VCaP (cell line): ENCODE data around the gene TMEM59.
"Not testable (repeated sequence)": the region's sequence is repeated elsewhere in the genome, so short reads cannot be mapped to it uniquely, and the experiment has no call there.

Experiments
- H3K27ac ChIP-seq: fragments of 450-650 bp; 2 replicates; pipeline ENCODE4 v1.5.1; 2017
- TF ChIP-seq, protein P1 (sequence below): fragments of 450-650 bp; conservative IDR thresholded peaks from 2 replicates; pipeline ENCODE4 v1.5.1; 2017; ENCODE audit warnings: mild to moderate bottlenecking, moderate library complexity

TMEM59 gene

GRCh38 chr1:53999920-54000319 lies 53.1 kb downstream of the TMEM59 start:
- no peak overlapping the region for H3K27ac ChIP-seq
- TF ChIP-seq, protein P1, sequence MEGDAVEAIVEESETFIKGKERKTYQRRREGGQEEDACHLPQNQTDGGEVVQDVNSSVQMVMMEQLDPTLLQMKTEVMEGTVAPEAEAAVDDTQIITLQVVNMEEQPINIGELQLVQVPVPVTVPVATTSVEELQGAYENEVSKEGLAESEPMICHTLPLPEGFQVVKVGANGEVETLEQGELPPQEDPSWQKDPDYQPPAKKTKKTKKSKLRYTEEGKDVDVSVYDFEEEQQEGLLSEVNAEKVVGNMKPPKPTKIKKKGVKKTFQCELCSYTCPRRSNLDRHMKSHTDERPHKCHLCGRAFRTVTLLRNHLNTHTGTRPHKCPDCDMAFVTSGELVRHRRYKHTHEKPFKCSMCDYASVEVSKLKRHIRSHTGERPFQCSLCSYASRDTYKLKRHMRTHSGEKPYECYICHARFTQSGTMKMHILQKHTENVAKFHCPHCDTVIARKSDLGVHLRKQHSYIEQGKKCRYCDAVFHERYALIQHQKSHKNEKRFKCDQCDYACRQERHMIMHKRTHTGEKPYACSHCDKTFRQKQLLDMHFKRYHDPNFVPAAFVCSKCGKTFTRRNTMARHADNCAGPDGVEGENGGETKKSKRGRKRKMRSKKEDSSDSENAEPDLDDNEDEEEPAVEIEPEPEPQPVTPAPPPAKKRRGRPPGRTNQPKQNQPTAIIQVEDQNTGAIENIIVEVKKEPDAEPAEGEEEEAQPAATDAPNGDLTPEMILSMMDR = no peak

- TF ChIP-seq, protein P1 = no peak
- H3K27ac ChIP-seq = no peak overlapping the region
These were observed 54.8 kb downstream of the TMEM59 start for GRCh38 chr1:53998223-53998622.

DNA sequence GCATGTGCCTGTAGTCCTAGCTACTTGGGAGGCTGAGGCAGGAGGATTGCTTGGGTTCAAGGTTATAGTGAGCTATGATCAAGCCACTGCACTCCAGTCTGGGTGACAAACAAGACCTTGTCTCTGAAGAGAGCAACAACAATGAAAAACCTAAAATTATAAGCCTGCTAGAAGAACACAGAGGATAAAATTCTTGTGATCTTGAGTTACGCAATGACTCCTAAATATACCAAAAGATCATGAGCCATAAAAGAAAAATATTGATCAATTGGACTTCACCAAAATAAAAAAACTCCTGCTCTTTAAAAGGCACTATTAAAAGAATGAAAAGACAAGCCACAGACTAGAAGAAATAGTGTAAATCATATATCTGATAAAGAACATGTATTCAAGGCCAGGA lies 57.3 kb downstream of the TMEM59 start:
- H3K27ac ChIP-seq = no peak overlapping the region
- TF ChIP-seq, protein P1 = no peak

DNA sequence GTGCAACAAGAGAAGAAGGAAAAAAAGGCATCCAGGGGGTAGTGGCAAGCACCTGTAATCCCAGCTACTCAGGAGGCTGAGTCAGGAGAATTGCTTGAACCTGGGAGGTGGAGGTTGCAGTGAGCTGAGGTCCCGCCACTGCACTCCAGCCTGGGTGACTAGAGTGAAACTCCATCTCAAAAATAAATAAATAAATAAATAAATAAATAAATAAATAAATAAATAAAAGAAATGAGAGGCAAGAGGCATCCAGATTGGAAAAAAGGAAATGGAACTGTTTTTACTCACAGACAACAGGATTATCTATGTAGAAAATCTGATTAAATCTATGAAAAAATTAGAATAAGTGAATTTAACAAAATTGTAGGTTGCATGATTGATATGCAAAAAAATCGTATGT lies 58.5 kb downstream of the TMEM59 start:
- not testable (repeated sequence) for H3K27ac ChIP-seq

DNA sequence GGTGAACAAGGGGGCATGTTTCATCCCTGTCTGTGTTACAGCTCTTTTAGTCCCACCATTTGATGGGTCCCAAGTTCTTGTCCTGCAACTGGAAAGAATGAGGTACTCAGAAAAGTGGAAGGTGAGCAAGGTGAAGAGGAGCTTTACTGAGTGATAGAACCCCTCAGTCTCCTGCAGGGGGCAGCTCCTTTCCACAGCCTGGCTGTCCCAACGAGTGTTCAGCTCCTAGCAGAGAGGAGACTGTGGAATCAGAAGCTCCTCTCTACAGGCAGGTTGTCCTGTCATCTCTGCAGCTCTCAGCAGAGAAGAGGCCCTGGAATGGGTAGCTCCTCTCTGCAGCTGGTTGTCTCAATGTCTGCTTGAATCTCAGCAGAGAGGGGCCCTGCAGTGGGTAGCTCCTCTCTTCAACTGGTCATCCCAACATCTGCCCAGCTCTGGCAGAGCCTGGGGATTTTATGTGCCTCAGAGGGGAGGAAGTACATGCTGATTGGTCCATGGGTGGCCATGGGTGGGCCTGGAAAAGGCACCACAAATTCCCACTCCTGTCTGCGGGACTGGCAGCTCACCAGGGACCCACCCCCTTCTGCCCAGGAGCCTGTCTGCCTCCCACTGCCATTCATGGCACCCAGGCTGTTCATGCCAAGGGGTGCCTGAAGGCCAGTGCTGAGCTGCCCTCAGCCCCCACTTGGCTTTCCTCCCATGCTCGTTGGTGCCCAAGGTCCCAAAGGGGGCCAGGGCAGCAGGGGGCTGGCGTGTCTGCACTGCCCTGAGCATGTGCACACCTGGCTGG lies 60.7 kb downstream of the TMEM59 start:
- TF ChIP-seq, protein P1 = no peak; the same call in 1 of the 2 replicates
- no peak overlapping the region for H3K27ac ChIP-seq

DNA sequence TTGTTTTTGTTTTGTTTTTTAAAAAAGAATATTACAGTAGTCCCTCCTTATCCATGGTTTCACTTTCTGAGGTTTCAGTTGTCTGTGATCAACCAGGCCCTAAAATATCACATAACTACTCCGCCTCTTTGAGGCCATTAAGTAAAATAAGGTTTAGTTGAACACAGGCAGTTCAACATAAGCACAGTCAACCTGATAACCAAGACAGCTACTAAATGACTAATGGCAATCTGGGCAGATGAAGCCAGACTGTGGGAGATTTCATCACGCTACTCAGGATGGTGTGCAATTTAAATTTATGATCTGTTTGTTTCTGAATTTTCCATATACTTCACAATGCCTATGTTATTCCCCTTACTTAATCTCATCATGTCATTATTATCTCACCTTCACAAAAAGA lies 65.1 kb downstream of the TMEM59 start:
- TF ChIP-seq, protein P1 = no peak
- H3K27ac ChIP-seq = no peak overlapping the region

DNA sequence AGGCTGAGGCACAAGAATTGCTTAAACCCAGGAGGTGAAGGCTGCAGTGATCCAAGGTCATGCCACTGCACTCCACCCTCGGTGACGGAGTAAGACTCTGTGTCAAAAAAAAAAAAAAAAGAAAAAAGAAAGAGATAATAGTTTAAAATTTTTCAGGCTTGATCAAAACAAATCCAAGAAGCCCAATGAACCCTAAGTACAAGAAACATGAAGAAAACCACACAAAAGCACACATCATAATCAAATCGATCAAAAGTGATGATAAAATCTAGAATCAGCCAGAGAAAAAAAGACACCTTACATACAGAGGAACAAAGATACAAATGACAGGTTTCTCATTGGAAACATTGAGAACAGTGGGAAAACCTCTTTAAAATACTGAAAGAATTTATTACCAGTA lies 66.5 kb downstream of the TMEM59 start:
- no peak overlapping the region for H3K27ac ChIP-seq
- TF ChIP-seq, protein P1 = no peak

DNA sequence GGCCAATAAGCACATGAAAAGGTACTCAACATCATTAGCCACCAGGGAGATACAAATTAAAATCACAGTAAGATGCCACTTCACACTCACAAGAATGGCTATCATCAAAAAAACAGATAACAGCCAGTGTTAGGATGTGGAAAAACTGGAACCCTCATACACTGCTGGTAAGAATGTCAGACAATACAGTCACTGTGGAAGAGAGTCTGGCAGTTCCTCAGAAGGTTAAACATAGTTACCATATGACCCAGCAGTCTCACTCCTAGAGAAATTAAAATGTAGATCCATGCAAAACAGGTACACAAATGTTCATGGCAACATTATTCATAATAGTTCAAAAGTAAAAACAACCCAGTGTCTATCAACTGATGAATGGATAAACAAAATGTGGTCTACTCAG lies 68.3 kb downstream of the TMEM59 start:
- TF ChIP-seq, protein P1 = no peak
- no peak overlapping the region for H3K27ac ChIP-seq
